Inflammatory macrophage (primary cell): ENCODE data around the gene CAMK4.

Experiments used
- DNase-seq, 2 donors: peaks; one replicate each; pipeline ENCODE4 v3.0.0-alpha.2; 2020 to 2022
- total RNA-seq, 18 experiments: gene quantifications; one replicate each; lab custom pipeline; 2026; ENCODE audit warnings: mixed read lengths in 6 of 18, inconsistent platforms in 2 of 18; lab: John Stamatoyannopoulos, UW

The CAMK4 gene
- total RNA-seq: 0 to 0.19 (median 0.07) reads per million in 18 experiments

GRCh38 chr5:111223787-111224560 lies at the start of gene CAMK4:
CAMK4 (plus strand) TSS chr5:111224384; CDS start chr5:111224484, 100 bp downstream.
- DNase-seq: no peak

DNA sequence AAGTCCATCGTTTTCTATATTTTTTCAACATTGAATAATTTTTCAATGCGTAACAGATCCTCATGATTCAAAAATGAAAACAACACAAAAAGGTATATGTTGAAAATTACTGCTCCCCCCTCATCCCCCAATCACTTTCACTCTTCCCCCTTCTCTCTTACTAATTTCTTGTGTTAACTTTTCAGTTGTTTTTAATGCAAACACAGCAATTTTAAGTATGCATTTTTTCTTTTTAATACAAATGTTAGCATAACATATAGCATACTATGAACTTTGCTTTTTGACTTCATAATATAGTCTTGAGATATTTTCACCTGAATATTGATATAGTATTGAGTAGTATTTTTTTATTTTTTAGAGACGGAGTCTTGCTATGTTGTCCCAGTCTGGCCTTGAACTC lies 41.1 kb upstream of the CAMK4 start:
- no peak for DNase-seq

DNA sequence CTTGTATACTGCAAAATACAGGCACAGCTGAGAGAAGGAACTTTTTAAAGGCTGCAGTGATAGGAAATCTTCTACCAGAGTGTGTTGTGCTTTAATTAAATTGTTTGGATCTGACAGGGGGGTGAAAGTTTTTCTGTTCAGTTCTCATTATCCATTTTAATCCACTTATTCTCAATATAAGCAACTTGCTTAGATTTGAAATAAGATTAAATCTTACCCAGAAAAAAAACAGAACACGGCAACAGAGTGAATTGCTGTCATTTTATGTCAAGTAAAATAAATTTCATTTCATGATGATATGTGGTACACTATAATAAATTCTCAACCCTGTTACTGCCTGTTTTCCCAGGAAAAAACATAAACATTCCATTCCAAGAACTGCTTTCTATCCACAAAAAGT lies 37.1 kb upstream of the CAMK4 start:
- DNase-seq: no peak

DNA sequence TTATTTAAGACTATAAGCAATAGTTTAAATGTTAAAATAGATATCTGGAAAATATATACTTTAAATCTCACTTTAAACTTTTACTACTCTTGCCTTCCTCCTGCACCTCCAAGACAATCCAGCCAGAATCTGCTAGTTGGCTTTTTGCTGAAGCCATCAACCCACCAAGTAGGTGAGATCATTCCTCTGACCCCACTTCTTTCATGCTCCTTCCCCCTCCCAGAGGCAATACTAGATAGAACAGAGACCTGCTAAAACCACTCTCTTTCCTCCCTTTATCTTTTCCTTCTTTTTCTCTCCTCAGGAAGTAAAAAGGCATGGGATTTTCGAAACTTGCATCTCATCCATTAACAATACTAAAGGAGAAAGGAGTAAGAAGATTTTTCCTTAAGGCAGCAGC lies 30.1 kb upstream of the CAMK4 start:
- no peak for DNase-seq

DNA sequence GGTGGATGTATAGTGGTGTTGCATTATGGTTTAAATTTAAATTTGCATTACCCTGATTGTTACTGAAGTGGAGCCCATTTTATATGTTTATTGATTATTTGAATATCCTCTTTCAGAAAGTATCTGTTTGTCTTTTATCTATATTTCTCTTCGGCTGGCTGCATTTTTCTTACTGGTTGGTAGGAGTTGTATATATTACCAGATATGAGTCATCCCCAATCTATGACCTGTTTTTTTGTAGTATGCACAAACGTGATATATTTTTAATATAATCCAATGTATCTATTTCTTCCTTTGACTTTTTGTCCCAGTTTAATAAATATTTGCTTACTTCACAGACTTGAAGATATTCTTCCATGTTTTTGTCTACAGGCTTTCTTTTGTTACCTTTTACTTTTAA lies 29.3 kb upstream of the CAMK4 start:
- DNase-seq: no peak

DNA sequence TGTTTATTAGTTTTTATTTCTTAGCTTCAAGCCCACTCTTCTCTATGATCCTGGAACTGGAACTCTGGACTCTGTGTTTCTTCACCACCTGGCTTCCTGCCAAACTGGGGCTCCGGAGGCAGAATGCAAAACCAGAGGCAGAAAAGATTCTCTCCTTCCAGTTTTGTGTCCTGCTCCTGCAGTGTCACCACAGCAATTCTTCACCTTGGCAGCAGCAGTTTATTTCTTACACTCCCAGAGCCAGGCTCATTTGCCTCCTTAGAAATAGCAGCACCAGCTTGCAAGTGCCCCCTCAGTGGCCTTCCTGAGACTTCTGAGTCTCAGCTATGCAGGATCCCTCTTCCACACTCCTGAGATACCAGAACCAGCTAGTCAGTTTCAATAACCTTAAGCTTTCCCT lies 26.7 kb upstream of the CAMK4 start:
- no peak for DNase-seq

GRCh38 chr5:111198281-111198966 lies 25.8 kb upstream of the CAMK4 start:
- DNase-seq: no peak

- no peak for DNase-seq
These were observed 23.4 kb upstream of the CAMK4 start for GRCh38 chr5:111200828-111201227.

- DNase-seq: no peak
These were observed 22.5 kb upstream of the CAMK4 start for GRCh38 chr5:111201705-111202104.

GRCh38 chr5:111211341-111211740 lies 12.8 kb upstream of the CAMK4 start:
- no peak for DNase-seq

- DNase-seq: no peak
These were observed 10.0 kb upstream of the CAMK4 start for GRCh38 chr5:111214052-111214742.

DNA sequence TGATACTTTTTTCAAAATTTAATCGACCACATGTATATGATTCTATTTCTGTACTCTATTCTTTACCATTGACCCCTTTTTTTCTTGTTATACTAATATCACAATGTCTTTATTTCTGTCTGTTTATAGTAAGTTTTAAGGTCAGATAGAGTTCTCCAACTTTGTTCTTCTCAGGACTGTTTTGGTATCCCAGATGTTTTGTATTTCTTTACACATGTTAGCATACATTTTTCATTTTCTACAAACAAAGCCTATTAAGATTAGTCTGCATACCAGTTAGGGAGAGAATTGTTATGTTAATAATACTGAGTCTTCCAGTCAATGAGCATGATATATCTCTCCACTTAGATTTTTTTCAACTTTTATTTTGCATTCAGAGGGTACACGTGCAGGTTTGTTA lies 8.2 kb upstream of the CAMK4 start:
- DNase-seq: no peak

DNA sequence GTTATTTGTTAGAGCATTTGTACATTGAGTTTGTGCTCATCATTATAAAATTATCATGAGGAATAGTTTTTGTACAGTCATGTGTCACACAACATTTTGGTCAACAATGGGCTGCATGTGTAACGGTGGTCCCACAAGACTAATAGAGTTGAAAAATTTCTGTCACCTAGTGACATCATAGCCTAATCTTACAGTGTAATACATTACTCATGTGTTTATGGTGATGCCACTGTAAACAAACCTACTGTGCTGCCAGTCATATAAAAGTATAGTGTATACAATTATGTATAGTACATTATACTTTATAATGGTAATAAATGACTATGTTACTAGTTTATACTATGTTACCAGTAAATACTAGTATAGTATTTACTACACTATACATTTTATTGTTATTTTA lies 3.0 kb upstream of the CAMK4 start:
- DNase-seq: no peak

DNA sequence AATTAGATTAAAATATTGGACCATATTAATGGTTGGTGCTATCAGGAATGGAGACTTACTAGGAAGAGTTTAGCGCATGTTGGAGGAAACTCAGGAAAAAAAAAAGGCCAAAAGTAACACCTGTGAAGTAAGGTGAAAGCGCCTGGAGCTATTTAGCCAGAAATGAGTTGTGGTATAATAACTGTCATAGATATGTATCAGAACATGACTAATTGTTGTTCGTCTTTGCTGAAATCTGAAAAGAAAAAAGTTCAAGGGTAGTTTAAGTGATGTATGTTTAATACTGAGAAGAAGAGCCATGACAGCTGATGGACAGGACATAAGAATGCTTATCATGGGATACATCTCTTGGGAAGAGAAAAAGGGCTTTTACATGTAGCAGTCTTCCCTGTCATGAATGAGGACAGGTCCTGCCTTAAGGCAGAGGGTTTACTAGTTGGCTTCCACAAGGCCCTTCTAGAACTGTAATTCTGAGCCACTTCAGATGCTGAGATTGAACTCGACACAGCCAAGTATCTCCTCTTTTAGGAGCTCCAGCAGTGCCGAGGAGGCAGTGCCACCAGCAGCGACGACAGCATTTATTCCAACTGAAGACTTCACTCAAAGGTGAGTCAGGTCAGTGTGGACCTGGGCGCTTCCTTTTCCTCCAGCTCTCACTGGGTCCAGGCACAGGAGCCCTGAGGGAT lies 940 bp upstream of the CAMK4 start:
- DNase-seq: no peak

- DNase-seq: no peak
These were observed 569 bp downstream of the CAMK4 start for GRCh38 chr5:111224561-111225345.

GRCh38 chr5:111225926-111226325 lies 1.7 kb downstream of the CAMK4 start:
- DNase-seq: no peak

- DNase-seq: no peak
These were observed 2.4 kb downstream of the CAMK4 start for GRCh38 chr5:111226556-111226955.

DNA sequence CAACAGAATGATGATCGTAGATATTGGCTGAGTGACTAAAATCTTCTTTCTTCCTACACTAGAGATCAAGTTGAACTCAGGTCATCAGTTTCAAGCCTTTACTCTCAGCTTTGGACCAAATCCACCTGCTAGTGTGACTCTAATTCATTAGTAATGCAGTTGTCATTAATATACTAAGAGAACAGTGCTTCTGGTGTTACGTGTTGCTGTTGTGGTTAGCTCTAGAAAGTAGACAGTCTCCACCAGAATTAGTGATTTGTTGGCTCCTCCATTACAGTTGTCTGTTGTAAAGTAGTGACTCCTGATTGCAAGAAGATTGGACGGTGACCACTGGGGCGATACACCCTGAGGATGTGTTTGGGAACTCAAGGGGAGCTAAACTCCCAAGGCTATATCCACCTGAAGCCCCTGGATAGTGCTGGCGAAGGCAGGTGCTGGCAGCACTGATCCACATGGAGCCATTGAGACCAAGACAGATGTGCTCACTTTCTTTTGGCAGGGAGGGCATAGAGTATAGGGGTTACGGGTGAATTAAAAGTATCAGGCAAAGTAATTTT lies 3.1 kb downstream of the CAMK4 start:
- DNase-seq: no peak

DNA sequence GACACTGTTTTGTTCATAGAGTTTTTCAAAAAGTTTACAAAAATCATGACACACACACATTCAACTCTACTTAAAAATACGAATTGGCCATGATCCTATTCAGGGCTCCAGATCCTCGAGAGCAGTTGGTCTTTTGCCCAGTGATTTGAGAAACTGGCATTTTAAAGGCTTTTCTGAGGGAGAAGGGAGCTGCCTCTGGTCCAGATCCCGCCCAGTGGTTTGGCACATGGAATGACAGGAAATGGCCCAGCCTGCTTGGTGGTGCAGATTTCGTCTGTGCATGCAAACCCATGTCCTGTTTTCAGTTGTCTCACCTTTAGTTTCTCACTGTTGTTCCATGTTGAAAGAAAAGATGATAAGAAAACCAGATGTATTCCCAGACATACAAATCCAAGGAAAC lies 3.6 kb downstream of the CAMK4 start:
- no peak for DNase-seq

- no peak for DNase-seq
These were observed 4.5 kb downstream of the CAMK4 start for GRCh38 chr5:111228520-111229220.

DNA sequence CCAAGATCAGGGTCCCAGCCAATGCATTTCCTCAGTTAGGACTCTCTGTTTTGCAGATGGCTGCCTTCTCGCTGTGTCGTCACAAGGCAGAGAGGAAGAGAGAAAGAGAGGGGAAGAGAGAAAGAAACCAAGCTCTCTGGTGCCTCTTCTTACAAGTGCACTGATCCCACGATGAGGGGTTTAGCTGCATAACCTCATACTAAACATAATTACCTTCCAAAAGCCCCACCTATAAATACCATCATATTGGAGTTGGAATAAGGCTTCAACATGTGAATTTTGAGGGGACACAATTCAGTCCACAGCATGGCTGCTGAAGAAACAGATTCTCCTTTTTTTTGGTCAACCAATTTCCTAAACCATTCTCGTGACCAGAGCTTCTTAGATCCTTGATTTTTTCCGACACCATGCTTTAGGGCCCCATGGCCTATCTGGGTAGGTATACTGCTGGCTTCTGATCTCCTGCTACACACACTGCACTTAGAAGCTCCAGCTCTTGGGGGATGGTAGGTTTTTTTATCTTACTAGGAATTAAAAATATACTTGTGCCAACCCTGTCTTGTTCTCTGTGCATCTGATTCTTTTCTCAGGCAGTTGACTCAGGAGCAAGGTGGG lies 5.1 kb downstream of the CAMK4 start:
- DNase-seq: no peak
